Measurements from ENCODE around the gene VANGL2. TPM values are rescaled to one million over a fixed set of nuclear protein-coding genes. Genes with fewer than 3 reads are reported as not detected.

The VANGL2 gene
- total RNA-seq, 1 donor from 2014 or later: 2.1 TPM

- peaks cover 19% of the 10 kb centered on the region for H3K4me1 ChIP-seq
- peaks cover 4% of the 10 kb centered on the region for H3K36me3 ChIP-seq
- no peaks in the 10 kb centered on the region for H3K27me3 ChIP-seq (ENCODE audit: low read depth)
- intact Hi-C loops (cut with micrococcal nuclease): loop anchor here (5.0 kb wide), 1 partner anchor 177 kb away; no protein-coding TSS in a partner anchor
- no peak overlapping the region for H3K4me3 ChIP-seq
- no peak for DNase-seq
- H3K9me3 ChIP-seq (replicated peaks): no peaks in the 10 kb centered on the region
- TF ChIP-seq, protein P1, sequence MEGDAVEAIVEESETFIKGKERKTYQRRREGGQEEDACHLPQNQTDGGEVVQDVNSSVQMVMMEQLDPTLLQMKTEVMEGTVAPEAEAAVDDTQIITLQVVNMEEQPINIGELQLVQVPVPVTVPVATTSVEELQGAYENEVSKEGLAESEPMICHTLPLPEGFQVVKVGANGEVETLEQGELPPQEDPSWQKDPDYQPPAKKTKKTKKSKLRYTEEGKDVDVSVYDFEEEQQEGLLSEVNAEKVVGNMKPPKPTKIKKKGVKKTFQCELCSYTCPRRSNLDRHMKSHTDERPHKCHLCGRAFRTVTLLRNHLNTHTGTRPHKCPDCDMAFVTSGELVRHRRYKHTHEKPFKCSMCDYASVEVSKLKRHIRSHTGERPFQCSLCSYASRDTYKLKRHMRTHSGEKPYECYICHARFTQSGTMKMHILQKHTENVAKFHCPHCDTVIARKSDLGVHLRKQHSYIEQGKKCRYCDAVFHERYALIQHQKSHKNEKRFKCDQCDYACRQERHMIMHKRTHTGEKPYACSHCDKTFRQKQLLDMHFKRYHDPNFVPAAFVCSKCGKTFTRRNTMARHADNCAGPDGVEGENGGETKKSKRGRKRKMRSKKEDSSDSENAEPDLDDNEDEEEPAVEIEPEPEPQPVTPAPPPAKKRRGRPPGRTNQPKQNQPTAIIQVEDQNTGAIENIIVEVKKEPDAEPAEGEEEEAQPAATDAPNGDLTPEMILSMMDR (IDR thresholded peaks at IDR 0.05; ENCODE audit: borderline replicate concordance): no peak
- no peak overlapping the region for H3K27ac ChIP-seq (replicated peaks)
These were observed 29.6 kb downstream of the VANGL2 start for GRCh38 chr1:160429702-160430535.

DNA sequence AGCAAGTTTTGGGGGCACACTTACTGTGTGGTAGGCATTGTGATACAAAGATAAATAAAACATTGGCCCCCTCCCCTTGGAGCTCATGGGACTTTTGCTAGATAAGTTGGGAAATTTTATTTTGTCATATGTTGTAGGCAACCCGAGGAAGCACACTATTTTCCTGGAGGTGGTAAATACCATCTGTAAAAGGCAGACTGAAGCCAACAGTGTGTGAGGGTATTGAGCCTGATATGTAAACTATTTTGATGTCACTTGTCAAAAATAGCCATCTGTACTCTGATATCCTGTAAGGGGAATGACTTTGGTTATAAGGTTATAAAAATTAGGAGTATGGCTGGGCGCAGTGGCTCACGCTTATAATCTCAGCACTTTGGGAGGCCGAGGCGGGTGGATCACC is 30.6 kb downstream of the VANGL2 start:
- intact Hi-C loops (cut with micrococcal nuclease): loop anchor here (5.0 kb wide), 1 partner anchor 176 kb away; no protein-coding TSS in a partner anchor
- TF ChIP-seq, protein P1 (IDR thresholded peaks at IDR 0.05; ENCODE audit: borderline replicate concordance): no peak
- no peak overlapping the region for H3K27ac ChIP-seq (replicated peaks)

GRCh38 chr1:160431571-160431970 is 31.2 kb downstream of the VANGL2 start:
- peaks cover 19% of the 10 kb centered on the region for H3K4me1 ChIP-seq
- no peak overlapping the region for H3K4me3 ChIP-seq
- H3K36me3 ChIP-seq: no peaks in the 10 kb centered on the region
- H3K9me3 ChIP-seq (replicated peaks): no peaks in the 10 kb centered on the region
- H3K27ac ChIP-seq (replicated peaks): no peak overlapping the region
- no peaks in the 10 kb centered on the region for H3K27me3 ChIP-seq (ENCODE audit: low read depth)
- DNase-seq: no peak
- intact Hi-C loops (cut with micrococcal nuclease): loop anchor here (5.0 kb wide), 1 partner anchor 176 kb away; no protein-coding TSS in a partner anchor
- TF ChIP-seq, protein P1 (IDR thresholded peaks at IDR 0.05; ENCODE audit: borderline replicate concordance): no peak

More for the DNA sequence above, 30.6 kb downstream of the VANGL2 start:
- no peaks in the 10 kb centered on the region for H3K9me3 ChIP-seq (replicated peaks)
- no peaks in the 10 kb centered on the region for H3K36me3 ChIP-seq
- DNase-seq: no peak
- peaks cover 19% of the 10 kb centered on the region for H3K4me1 ChIP-seq
- no peaks in the 10 kb centered on the region for H3K27me3 ChIP-seq (ENCODE audit: low read depth)
- no peak overlapping the region for H3K4me3 ChIP-seq

DNA sequence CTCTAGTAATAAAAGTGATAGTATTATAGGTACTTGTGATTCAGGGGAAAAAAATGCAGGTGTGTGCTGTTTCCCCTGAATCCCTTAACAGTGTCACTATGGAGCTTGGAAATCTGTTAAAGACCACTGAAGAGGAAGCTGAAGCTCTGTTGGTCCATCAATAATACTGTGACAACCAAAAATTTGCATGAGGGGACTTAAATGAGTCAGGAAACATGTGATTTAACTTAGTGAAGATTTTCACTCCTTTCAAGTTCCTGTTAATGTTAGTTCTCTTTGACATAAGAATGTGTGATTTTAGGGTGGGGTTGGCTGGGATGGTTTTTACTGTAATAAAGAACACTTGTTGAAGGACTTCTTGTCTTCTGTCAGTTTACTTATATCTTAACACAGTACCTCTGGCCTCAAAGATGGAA is 32.0 kb downstream of the VANGL2 start:
- intact Hi-C loops (cut with micrococcal nuclease): loop anchor here (5.0 kb wide), 1 partner anchor 175 kb away; no protein-coding TSS in a partner anchor

DNA sequence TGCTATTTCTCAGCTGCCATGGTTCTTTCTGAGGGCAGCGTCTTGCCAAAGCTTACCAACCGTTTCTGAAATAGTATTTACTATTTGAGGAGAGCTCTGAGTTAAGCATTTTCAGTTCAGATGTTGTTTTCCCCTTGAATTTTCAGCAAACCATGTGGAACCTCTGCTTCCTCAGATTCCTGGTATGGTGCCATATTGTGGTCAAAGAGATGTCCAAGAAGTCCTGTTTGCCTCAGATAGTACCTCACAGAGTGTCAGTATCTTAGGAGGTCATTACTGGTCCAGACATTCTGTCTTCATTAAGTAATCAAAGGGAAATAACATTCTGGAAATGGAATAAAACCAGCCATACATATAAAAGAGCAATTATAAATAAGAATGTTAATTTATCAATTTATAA is 36.6 kb downstream of the VANGL2 start:
- TF ChIP-seq, protein P1 (IDR thresholded peaks at IDR 0.05; ENCODE audit: borderline replicate concordance): no peak
- intact Hi-C loops (cut with micrococcal nuclease): no loop called here

More for the DNA sequence above, 32.0 kb downstream of the VANGL2 start:
- Histone ChIP-seq H3K4me1 (peaks cover 19% of the 10 kb centered on the region), H3K4me3 (no peak overlapping the region), H3K27me3 (ENCODE audit: low read depth) (no peaks in the 10 kb centered on the region), H3K27ac (replicated peaks) (no peak overlapping the region), H3K36me3 (no peaks in the 10 kb centered on the region), H3K9me3 (replicated peaks) (no peaks in the 10 kb centered on the region)
- TF ChIP-seq, protein P1 (IDR thresholded peaks at IDR 0.05; ENCODE audit: borderline replicate concordance): no peak
- DNase-seq: no peak

More for the DNA sequence above, 36.6 kb downstream of the VANGL2 start:
- no peaks in the 10 kb centered on the region for H3K27me3 ChIP-seq (ENCODE audit: low read depth)
- H3K4me1 ChIP-seq: no peaks in the 10 kb centered on the region
- H3K36me3 ChIP-seq: no peaks in the 10 kb centered on the region
- H3K4me3 ChIP-seq: no peak overlapping the region
- no peak for DNase-seq
- H3K9me3 ChIP-seq (replicated peaks): no peaks in the 10 kb centered on the region
- H3K27ac ChIP-seq (replicated peaks): no peak overlapping the region
